ENCODE measurements around the gene RPL22L1.

RPL22L1 gene

DNA sequence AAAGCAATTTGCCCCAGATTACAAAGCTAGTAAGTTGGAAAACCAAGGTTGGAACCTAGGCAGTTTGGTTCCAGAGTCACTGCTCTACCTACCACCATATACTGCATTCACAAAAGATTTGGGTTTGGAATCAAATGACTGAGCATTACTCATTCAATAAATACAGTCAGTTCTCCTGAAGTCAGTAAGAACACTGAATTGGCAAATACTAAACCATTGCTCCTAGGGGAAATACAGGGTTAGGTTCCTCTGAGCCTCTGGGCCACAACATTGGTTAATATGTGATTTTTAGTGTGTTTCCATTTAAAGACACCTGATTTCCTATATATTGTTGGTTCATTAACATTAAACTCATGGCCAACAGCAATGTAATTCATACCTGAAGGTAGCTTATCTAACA is 40.5 kb upstream of the RPL22L1 start:
- Mint-ChIP-seq H3K27ac (no peak overlapping the region), H3K4me3 (no peak overlapping the region), H3K9me3 (peaks cover 25% of the 10 kb centered on the region), H3K36me3 (ENCODE audit: low read depth) (no peaks in the 10 kb centered on the region), H3K27me3 (ENCODE audit: low read depth, poor library complexity) (peaks cover 13% of the 10 kb centered on the region), H3K4me1 (peaks cover 14% of the 10 kb centered on the region)
- DNase-seq, result no peak
- TF ChIP-seq, protein P1, sequence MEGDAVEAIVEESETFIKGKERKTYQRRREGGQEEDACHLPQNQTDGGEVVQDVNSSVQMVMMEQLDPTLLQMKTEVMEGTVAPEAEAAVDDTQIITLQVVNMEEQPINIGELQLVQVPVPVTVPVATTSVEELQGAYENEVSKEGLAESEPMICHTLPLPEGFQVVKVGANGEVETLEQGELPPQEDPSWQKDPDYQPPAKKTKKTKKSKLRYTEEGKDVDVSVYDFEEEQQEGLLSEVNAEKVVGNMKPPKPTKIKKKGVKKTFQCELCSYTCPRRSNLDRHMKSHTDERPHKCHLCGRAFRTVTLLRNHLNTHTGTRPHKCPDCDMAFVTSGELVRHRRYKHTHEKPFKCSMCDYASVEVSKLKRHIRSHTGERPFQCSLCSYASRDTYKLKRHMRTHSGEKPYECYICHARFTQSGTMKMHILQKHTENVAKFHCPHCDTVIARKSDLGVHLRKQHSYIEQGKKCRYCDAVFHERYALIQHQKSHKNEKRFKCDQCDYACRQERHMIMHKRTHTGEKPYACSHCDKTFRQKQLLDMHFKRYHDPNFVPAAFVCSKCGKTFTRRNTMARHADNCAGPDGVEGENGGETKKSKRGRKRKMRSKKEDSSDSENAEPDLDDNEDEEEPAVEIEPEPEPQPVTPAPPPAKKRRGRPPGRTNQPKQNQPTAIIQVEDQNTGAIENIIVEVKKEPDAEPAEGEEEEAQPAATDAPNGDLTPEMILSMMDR (IDR thresholded peaks at IDR 0.05), result no peak

DNA sequence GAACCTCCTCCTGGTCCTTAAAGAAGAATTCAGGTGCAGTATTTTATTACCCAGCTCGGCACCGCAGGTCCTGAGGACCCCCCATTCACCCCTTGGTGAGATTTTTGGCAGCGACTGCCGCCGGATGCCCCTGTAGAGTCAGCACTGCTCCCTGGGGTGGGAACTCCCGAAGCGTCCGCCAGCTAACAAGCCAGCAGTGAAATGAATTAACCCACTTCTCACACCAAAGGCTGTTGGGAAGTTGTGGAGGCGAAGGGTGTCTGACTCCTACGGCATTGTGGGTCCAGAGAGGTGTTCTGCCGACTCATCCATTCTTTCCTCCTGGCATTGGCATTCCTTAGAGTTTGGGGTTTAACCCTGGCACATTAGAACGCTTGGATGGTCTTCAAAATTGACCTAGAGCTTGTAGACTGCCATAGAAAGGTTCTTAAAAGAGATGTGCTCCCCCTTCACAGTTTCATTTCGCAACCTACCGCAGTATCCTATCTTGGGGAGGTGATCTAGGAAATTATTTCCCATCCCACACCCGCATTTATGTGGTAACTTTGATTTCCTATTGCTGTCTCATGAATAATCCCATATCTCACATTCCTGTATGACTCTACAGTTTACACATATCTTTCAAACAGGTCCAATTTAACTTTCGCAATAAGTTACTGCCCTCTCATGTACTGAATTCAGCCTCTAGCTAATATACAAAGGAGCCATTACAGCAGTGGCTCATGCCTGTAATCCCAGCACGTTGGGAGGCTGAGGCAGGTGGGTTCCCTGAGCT is 39.3 kb upstream of the RPL22L1 start:
- Mint-ChIP-seq H3K4me1 (peaks cover 14% of the 10 kb centered on the region), H3K9me3 (peaks cover 24% of the 10 kb centered on the region), H3K27ac (no peak overlapping the region), H3K27me3 (ENCODE audit: low read depth, poor library complexity) (peaks cover 19% of the 10 kb centered on the region), H3K36me3 (ENCODE audit: low read depth) (no peaks in the 10 kb centered on the region), H3K4me3 (peak overlapping the region; percentile 96)
- TF ChIP-seq, protein P1 (IDR thresholded peaks at IDR 0.05), result no peak
- DNase-seq, result no peak

DNA sequence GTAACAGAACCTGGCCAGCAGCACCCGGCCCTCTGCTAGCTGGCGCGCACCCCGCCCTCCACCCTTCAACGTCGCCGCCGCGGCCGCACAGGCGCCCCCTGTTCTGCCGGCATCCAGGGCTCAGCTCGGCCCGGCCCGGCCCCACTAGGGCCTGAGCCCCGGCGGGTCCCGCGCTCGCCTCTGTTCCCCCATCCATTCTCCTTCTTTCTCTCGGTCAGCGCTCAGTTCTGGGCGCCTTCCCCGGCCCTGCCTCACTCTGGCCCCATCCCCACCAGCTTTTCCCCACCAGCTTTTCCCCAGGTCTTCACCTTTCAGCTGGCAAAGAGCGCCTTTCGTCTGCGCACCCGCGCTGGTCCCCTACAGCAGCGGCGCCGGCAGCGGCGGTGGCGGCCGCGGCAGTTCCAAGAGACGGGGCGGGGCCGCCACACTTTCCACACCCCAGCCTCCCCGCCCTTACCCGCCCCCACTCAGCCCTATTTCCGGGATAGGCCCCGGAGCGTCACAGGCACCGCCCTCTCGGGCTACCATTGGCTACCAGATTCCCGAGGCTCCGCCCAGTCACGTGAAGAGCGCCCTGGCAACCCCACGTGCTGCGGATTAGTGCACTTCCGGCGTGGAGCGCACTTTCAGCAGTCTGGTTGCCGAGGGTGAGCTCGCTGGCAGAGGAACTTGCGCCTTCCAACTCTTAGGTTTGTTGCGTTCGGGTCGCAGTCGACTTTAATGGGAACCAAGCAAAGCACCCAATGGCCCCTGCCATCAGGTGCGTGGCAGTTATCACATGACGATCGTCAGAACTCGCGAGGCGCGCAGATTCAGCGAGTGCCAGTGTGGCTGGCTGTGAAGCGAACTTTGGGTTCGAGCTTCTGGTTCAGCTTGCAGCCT is 38.5 kb upstream of the RPL22L1 start, which contains the start of gene EIF5A2:
Gene EIF5A2, minus strand, starts transcription at position 403 of the 882 bp plus-strand sequence. CDS start 831 bp downstream, outside the sequence.
- no peaks in the 10 kb centered on the region for H3K36me3 Mint-ChIP-seq (ENCODE audit: low read depth)
- DNase-seq, result peak; percentile 84
- H3K27me3 Mint-ChIP-seq (ENCODE audit: low read depth, poor library complexity), result peaks cover 20% of the 10 kb centered on the region
- peaks cover 14% of the 10 kb centered on the region for H3K4me1 Mint-ChIP-seq
- TF ChIP-seq, protein P1 (IDR thresholded peaks at IDR 0.05), result no peak
- peaks cover 24% of the 10 kb centered on the region for H3K9me3 Mint-ChIP-seq
- no peak within 1 kb of the TSS for H3K27ac Mint-ChIP-seq
- H3K4me3 Mint-ChIP-seq, result peak within 1 kb of the TSS; percentile 96

DNA sequence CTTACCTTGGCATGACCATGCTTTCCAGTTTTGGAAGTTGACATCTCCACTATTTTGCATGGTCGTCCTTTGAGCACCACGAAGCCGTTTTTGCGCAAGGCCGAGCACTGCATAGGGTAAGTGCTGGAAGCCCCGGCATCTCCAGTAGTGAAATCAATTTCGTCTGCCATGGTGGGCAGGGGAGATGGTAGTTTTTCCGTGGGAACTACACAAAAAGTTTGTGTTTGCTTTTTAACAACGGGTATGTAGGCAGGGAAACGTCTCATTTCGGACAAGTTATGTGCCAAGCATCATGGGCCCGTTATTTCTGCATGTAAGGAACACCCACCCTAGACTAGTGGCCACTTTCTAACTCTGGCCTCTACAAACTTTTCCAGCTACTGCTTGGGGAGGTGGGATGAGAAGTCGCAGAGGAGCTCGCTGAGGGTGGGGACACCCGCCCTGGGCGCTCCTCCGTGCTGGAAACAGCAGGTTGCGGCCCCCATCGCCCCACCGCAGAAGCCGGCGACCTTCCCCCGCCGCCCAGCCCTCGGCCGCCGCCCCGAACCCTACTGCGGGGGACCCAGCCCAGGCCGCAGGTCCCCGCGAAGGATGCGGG is 37.7 kb upstream of the RPL22L1 start:
- TF ChIP-seq, protein P1 (IDR thresholded peaks at IDR 0.05), result no peak
- Mint-ChIP-seq H3K4me1 (peaks cover 14% of the 10 kb centered on the region), H3K27ac (no peak overlapping the region), H3K9me3 (peaks cover 24% of the 10 kb centered on the region), H3K27me3 (ENCODE audit: low read depth, poor library complexity) (peaks cover 17% of the 10 kb centered on the region), H3K4me3 (peak overlapping the region; percentile 96), H3K36me3 (ENCODE audit: low read depth) (peaks cover 6% of the 10 kb centered on the region)
- DNase-seq, result peak; percentile 14

DNA sequence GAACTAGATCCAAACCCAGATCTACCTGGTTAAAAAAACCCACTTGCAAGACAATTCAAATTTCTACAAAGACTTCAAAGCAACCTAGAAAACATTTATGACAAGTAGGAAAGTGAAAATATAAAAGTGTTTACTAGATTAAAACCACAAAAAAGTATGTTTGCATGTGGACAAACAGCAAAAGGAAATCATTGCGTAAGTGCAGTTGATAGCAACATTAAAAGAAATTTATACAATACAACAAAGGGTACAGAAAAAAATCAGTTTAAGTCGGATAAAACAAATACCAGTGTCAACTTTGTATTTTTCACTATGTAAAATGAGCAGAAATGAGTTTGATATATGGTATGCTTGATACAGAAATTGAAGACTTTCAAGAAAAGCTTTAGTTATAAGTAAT is 35.9 kb upstream of the RPL22L1 start:
- peaks cover 17% of the 10 kb centered on the region for H3K27me3 Mint-ChIP-seq (ENCODE audit: low read depth, poor library complexity)

More for the DNA sequence above, 35.9 kb upstream of the RPL22L1 start:
- Mint-ChIP-seq H3K36me3 (ENCODE audit: low read depth) (peaks cover 8% of the 10 kb centered on the region), H3K4me3 (no peak overlapping the region), H3K27ac (no peak overlapping the region), H3K4me1 (peaks cover 14% of the 10 kb centered on the region), H3K9me3 (peaks cover 20% of the 10 kb centered on the region)
- DNase-seq, result no peak
- TF ChIP-seq, protein P1 (IDR thresholded peaks at IDR 0.05), result no peak

Data from nephron progenitor cell (in vitro differentiated cells).